GM21526 (cell line): ENCODE data around the gene ARHGDIG.
"Not testable (repeated sequence)": the region's sequence is repeated elsewhere in the genome, so short reads cannot be mapped to it uniquely, and the experiment has no call there.

Experiments used
- ATAC-seq: cut with Tn5 transposase; IDR thresholded peaks from one replicate; pipeline ENCODE4 v1.9.1; 2021; ENCODE audit warnings: moderate library complexity; ENCODE audit not compliant: unreplicated experiment, low FRiP score

ARHGDIG gene

DNA sequence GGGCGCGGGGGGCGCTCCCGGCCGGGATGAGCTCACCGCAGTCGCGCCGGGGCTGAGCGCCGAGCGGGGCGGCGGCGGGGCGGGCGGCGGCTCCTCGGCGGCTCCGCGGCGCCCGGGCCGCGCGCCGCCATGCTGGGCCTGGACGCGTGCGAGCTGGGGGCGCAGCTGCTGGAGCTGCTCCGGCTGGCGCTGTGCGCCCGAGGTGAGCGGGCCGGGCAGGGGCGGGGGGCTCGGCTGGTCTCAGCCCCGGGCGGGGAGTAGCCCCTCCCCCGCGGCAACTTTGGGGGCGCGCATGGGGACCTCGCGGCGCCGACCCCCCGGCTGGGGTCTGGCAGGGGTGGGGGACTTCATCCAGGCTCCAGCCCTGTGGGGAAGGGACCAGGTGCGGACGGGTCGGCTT lies at the start of gene ARHGDIG:
TSS of gene ARHGDIG (plus strand) at position 40 of the 400 bp plus-strand sequence. CDS start at position 130, 90 bp downstream.
- no peak for ATAC-seq

- ATAC-seq = no peak
Observed at GRCh38 chr16:230949-231348, 49.4 kb upstream of the ARHGDIG start.

- peak; percentile 73 for ATAC-seq
Observed at GRCh38 chr16:234468-235305, 45.7 kb upstream of the ARHGDIG start, which contains the start of gene FAM234A. TSS of gene FAM234A (plus strand) at chr16:234821. CDS start at chr16:254414, 19,593 bp downstream.

DNA sequence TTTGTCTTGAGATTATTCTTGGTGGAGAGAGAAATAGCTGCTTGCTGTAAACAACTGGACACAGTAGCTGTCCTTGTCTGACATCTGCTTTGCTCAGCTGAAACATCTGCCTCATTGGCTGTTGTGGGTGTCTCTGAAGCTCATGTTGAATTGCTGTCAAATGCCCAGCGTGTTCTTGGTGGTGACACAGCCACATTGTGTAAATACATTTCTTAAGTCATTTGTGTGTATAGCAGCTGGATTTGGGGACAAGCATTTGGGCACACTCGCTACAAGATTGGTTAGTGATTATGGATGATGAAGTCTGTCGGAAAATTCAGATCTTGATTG lies 40.5 kb upstream of the ARHGDIG start:
- no peak for ATAC-seq

GRCh38 chr16:240559-240958 lies 39.8 kb upstream of the ARHGDIG start:
- ATAC-seq = no peak

GRCh38 chr16:242281-242680 lies 38.1 kb upstream of the ARHGDIG start:
- ATAC-seq = no peak

GRCh38 chr16:243348-243747 lies 37.0 kb upstream of the ARHGDIG start:
- ATAC-seq = no peak

GRCh38 chr16:245105-245504 lies 35.3 kb upstream of the ARHGDIG start:
- ATAC-seq = no peak

DNA sequence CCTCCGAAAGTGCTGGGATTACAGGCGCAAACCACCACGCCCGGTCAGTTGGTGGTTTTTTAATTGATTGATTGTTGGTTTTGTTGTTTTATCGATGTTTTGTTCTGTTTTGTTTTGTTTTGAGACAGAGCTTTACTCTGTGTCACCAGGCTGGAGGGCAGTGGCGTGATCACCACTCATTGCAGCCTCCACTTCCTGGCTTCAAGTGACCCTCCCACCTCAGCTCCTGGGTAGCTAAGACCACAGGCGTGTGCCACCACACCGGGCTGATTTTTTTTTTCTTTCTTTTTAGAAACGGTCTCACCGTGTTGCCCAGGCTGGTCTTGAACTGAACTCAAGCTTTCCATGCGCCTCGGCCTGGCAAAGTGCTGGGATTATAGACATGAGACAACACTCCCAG lies 33.4 kb upstream of the ARHGDIG start:
- no peak for ATAC-seq

- no peak for ATAC-seq
Observed at GRCh38 chr16:249431-249830, 31.0 kb upstream of the ARHGDIG start.

DNA sequence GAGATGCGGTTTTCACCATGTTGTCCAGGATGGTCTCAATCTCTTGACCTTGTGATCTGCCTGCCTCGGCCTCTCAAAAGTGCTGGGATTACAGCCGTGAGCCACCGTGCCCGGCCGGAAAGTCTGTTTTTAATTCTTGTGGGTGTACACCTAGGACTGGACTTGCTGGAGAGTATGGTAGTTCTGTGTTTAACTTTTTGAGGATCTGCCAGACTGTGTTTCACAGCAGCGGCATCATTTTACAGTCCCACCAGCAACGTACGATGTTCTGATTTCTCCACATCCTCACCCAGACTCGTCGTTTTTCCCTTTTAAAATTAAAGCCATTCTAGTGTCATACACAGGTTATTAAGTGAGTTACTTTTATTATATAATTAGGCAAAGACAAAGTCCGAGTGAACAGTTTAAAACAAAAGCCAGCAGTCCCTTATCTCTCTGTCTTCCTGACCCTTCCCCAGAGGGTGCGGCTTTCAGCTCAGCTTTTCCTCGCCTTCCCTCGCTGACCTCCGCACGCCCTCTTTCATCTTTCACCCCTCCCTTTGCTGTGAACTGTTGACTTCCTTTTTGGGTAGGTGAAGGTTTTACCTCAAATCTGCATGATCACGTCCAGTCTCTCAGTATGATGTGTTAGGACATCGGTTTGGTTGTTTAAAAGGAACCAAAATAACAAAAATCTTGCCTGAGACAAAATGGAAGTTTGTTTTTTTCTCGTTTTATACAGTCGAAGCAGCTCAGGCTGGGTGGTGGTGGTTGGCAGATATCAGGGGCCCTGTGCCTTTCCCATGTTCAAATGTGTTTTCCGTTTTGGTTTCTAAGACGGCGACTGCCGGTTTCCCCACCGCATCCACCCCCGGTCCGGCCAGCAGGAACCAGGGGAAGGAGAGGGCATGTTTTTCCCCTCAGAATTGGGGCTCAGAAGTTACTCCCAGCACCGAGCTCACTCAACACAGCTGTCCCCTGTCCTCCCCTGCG lies 27.7 kb upstream of the ARHGDIG start:
- ATAC-seq = no peak

GRCh38 chr16:253833-254232 lies 26.6 kb upstream of the ARHGDIG start:
- ATAC-seq = no peak

DNA sequence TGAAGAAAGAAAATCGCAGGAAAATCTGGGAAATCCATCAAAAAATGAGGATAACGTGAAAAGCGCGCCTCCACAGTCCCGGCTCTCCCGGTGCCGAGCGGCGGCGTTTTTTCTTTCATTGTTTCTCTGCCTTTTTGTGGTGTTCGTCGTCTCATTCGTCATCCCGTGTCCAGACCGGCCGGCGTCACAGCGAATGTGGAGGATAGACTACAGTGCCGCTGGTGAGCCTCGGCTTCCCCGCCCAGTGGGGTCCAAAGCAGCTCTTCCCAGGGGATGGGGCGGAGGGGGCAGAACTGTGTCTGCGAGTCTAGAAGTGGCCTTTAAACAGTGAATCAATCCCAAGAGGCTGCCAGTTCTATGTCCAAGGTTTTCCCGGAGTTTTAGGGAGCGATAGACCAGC lies 25.9 kb upstream of the ARHGDIG start:
- no peak for ATAC-seq

GRCh38 chr16:255183-255582 lies 25.2 kb upstream of the ARHGDIG start:
- no peak for ATAC-seq

DNA sequence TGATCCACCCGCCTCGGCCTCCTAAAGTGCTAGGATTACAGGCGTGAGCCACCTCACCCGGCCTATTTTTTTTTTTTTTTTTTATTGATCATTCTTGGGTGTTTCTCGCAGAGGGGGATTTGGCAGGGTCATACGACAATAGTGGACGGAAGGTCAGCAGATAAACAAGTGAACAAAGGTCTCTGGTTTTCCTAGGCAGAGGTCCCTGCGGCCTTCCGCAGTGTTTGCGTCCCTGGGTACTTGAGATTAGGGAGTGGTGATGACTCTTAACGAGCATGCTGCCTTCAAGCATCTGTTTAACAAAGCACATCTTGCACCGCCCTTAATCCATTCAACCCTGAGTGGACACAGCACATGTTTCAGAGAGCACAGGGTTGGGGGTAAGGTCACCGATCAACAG lies 22.3 kb upstream of the ARHGDIG start:
- not testable (repeated sequence) for ATAC-seq

- ATAC-seq = no peak
Observed at GRCh38 chr16:259226-259625, 21.2 kb upstream of the ARHGDIG start.

DNA sequence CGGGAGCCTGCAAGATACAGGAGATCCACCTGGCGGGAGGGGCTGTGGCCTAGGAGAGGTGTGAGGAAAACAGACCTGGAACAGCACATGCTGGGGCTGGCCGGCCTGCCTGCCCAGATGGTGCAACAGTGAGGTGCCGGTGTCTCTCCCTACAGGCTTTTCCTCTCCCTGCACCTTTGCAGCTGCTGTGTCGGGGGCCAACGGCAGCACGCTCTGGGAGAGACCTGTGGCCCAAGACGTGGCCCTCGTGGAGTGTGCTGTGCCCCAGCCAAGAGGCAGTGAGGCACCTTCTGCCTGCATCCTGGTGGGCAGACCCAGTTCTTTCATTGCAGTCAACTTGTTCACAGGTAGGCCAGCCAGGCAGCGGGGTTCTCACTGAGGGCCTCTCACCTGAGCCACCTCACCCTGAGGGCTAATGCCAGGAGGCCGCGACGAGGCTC lies 20.6 kb upstream of the ARHGDIG start:
- ATAC-seq = no peak

GRCh38 chr16:260326-260725 lies 20.1 kb upstream of the ARHGDIG start:
- ATAC-seq = no peak

DNA sequence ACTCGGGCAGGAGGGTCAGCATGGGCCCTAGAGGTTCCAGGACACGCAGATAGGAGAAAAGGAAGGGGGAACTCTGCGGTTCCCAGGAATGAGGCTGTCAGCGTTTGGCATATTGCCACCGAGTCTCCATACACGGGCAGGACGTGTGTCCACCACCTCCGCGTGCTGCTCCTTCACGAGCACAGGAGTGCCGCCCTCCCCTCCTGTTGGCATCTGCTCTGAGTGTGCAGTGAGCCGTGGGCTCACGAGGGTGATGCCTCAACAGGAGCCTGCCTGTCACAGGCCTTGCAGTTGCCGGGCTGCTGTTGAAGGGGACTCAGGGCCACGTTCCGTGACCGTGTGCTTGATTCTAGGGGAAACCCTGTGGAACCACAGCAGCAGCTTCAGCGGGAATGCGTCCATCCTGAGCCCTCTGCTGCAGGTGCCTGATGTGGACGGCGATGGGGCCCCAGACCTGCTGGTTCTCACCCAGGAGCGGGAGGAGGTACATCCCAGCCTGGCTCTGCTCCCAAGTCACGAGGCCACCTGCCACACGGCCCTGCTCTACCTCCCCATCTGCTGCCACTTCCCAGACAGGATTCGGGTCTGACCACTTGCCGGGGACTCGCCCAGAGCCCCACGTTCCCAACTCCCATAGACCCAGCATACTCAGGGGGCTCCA lies 19.2 kb upstream of the ARHGDIG start:
- ATAC-seq = no peak

DNA sequence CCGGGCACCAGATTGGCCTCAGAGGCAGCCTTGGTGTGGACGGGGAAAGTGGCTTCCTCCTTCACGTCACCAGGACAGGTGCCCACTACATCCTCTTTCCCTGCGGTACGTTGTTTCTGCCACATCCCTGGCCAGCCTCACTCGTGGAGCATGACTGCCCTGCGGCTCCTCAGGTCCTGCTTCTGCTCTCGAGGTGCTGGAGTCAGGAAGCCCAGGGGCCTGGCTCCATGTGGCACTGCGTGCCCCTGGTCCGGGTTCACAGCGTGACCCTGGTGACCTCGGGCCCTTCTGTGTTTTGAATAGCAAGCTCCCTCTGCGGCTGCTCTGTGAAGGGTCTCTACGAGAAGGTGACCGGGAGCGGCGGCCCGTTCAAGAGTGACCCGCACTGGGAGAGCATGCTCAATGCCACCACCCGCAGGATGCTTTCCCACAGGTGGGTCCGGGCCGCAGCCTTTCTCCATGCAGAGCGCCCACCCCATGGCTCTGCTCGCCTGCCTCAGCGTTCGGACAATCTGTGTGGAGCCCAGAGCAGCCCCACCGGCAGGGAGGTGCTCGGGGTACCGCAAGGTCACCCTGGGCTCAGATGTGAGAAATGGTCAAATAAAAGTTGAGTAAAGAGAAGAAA lies 18.2 kb upstream of the ARHGDIG start:
- no peak for ATAC-seq
